Thoracic aorta endothelial cell (primary cell): ENCODE data around the gene CD248. TPM values are rescaled to one million over a fixed set of nuclear protein-coding genes. Genes with fewer than 3 reads are reported as not detected.

Experiments
- total RNA-seq: library from RNA; depleted of rRNA; stranded (reverse); fragments of >200 nt; gene quantifications from 2 replicates; pipeline ENCODE4 v1.2.3, GENCODE V29; 2012

Gene CD248
- total RNA-seq: under 0.01 TPM in 1 of 2 replicates, not detected in the other

GRCh38 chr11:66316849-66317251 lies at the start of gene CD248:
Gene CD248, minus strand, starts transcription at chr11:66317044. Its CDS starts 17 bp downstream, at chr11:66317027.

GRCh38 chr11:66347425-66348276 lies 30.8 kb upstream of the CD248 start, which contains the start of gene B4GAT1:
Gene B4GAT1, minus strand, starts transcription at chr11:66347629. Its CDS starts 84 bp downstream, at chr11:66347545.

GRCh38 chr11:66344550-66345315 lies 27.9 kb upstream of the CD248 start, which contains the start of gene BRMS1:
Gene BRMS1, minus strand, starts transcription at chr11:66345104. Its CDS starts 2,870 bp downstream, at chr11:66342234.

GRCh38 chr11:66336234-66337102 lies 19.6 kb upstream of the CD248 start, which contains the start of gene RIN1:
Gene RIN1, minus strand, starts transcription at chr11:66336434. Its CDS starts 32 bp downstream, at chr11:66336402.

GRCh38 chr11:66291706-66292542 lies 24.9 kb downstream of the CD248 start, which contains the start of gene TMEM151A:
Gene TMEM151A, plus strand, starts transcription at chr11:66291894. Its CDS starts 120 bp downstream, at chr11:66292014.

GRCh38 chr11:66288671-66289547 lies 27.9 kb downstream of the CD248 start, which contains the start of gene YIF1A:
Gene YIF1A, minus strand, starts transcription at chr11:66289143. Its CDS starts 158 bp downstream, at chr11:66288985.

GRCh38 chr11:66277471-66278362 lies 39.1 kb downstream of the CD248 start, which contains the start of gene CNIH2:
Gene CNIH2, plus strand, starts transcription at chr11:66278175. Its CDS starts 282 bp downstream, at chr11:66278457.

GRCh38 chr11:66268244-66268951 lies 48.4 kb downstream of the CD248 start, which contains the start of gene RAB1B:
Gene RAB1B, plus strand, starts transcription at chr11:66268639. Its CDS starts 41 bp downstream, at chr11:66268680.

Other genes starting within 250 kb of the CD248 start
- 28.9 and 35.1 TPM in 2 replicates for gene PACS1, start 246.8 kb downstream of the CD248 start, total RNA-seq
- 15.8 and 19.2 TPM in 2 replicates for gene KLC2, start 59.3 kb downstream of the CD248 start, total RNA-seq
- 107 and 128 TPM in 2 replicates for gene RAB1B, start 48.4 kb downstream of the CD248 start, total RNA-seq
- gene CNIH2, start 38.9 kb downstream of the CD248 start, total RNA-seq: 0.13 and 0.14 TPM in 2 replicates
- gene YIF1A, start 27.9 kb downstream of the CD248 start, total RNA-seq: 70.6 and 85.0 TPM in 2 replicates
- under 0.01 TPM in 1 of 2 replicates, not detected in the other for gene TMEM151A, start 25.1 kb downstream of the CD248 start, total RNA-seq
- 5.3 and 7.8 TPM in 2 replicates for gene RIN1, start 19.4 kb upstream of the CD248 start, total RNA-seq
- gene BRMS1, start 28.1 kb upstream of the CD248 start, total RNA-seq: 48.9 and 61.2 TPM in 2 replicates
- 20.2 and 29.2 TPM in 2 replicates for gene B4GAT1, start 30.6 kb upstream of the CD248 start, total RNA-seq
- gene SLC29A2, start 54.7 kb upstream of the CD248 start, total RNA-seq: 0.27 and 1.0 TPM in 2 replicates
- not detected in 2 replicates for gene NPAS4, start 104.0 kb upstream of the CD248 start, total RNA-seq
- gene MRPL11, start 121.8 kb upstream of the CD248 start, total RNA-seq: 58.7 and 65.2 TPM in 2 replicates
- gene PELI3, start 149.9 kb upstream of the CD248 start, total RNA-seq: 3.5 and 5.7 TPM in 2 replicates
- 49.6 and 55.1 TPM in 2 replicates for gene DPP3, start 163.4 kb upstream of the CD248 start, total RNA-seq
- gene BBS1, start 193.6 kb upstream of the CD248 start, total RNA-seq: 27.9 and 34.2 TPM in 2 replicates
- gene ZDHHC24, start 229.0 kb upstream of the CD248 start, total RNA-seq: 8.9 and 12.6 TPM in 2 replicates
- under 0.01 TPM in 1 of 2 replicates, not detected in the other for gene ACTN3, start 229.9 kb upstream of the CD248 start, total RNA-seq